T-helper 1 cell treated with Interleukin-12 subunit alpha and Interleukin-12 subunit beta and Interleukin-4 antibody, amounts not matched to agents 30 ng/mL and 1 ng/mL, for 36 hours (primary cell): ENCODE data around the gene NNAT. TPM values are rescaled to one million over a fixed set of nuclear protein-coding genes. Genes with fewer than 3 reads are reported as not detected.

Experiments used
- intact Hi-C: fragments of 100-400 bp; cut with micrococcal nuclease; formaldehyde crosslinking; loops from one replicate; pipeline ENCODE4 v1.15.1; 2024
- total RNA-seq: library from RNA; stranded (reverse); gene quantifications from 2 replicates; pipeline ENCODE4 v1.2.3, GENCODE V29; 2022

NNAT gene
- total RNA-seq, 1 donor from 2014 or later = not detected

DNA sequence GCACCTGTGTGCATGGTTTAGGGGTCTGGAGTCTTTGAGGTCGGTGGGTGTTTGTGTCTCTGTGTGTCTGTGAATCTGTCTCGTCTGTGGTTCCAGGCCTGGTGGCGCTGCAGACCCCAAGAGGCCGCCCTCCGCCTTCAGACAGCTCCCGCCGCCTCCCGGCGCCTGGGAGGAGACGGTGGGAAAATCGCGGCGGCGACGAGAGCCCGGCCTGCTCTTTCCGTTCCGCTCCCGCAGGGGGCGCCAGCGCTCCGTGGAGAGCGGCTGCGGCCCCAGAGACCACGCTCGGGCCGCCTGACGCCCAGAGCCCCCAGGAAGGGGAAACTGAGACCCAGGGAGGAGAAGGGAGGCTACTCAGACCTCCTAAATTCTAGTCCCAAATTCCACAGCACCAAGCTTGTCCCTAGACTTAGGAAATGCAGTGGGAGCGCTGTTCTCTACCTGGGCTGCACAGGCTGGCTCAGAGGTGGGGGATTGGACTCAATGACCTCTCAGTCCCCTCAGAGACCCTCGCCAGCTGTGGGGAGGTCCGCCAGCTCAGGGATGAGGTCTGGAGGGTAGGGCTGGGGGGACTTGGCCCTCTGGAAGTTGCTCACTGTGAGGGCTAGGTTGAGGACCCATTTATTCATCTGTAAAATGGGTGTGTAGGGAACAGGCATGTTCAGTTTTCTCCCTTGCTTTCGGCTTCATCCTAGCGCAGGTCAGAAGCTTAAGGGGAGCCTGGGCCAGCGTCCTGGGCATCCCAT is 43.5 kb downstream of the NNAT start:
- intact Hi-C loops = loop anchor here (1.0 to 10.0 kb wide), 5 partner anchors 350 to 657 kb away; no protein-coding TSS in a partner anchor

DNA sequence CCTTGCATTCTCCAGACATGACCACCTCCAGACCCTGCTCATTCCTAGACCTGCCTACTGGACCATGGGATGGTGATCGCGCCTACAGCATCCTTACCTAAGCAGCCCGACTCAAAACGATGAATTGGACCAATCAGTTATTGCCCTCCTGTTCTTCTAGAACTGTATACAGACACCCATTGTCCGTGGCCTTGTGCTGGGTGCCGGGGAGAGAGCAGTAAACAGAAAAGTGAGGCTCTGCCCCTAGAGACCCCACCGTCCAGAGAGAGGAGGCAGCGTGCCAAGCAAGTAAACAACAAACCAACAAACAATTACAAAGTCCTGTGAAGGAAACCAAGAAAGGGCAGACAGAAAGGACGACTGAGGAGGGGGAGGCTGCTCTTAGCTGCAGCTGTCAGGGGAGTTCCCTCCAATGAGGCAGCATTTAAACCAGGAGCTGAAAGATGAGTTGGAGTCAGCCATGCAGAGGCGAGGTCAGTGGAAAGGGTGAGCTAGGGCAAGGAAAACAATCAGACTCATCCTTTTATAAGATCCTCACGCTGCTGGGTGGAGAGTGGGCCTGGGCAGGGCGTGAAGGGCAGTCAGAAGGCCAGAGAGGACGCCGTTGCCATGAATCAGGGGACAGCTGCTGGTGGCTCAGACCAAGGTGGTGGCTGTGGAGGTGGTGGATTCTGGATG is 44.2 kb downstream of the NNAT start:
- intact Hi-C loops = loop anchor here (10.0 kb wide), 1 partner anchor 350 kb away; no protein-coding TSS in a partner anchor

DNA sequence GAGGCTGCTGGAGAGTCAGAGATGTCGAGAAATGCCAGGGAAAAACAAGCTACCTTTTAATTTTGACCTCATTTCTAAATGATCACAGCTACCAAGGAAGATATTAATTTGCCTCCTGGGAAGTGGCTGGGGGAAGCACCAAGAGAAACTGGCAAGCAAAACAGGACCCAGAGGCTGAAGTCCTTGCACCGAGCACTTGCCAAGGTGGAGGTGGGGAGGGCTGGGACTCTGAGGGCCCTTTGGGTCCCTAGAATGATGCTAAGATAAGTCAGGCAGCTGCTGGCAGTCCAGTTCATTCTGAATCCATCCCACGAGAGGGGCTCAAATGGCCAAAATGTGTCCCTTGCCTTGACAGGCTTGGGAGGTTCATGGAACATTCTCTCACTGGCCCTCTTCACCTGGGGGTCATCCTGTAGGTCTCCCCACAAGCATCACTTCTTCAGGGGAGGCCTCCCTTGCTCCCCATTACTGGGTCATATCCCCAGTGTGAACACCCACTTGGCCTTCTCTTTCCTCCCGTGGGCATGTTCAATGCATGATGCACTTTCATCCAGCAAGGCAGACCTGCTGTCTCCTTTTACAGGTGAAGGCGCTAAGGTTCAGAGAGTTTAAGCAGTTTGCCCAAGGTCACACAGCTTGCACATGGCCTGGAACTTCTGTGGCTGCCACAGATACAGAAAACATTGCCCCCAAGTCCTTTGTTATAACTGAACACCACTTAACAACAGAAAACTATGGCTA is 45.7 kb downstream of the NNAT start:
- intact Hi-C loops = loop anchor here (10.0 kb wide), 1 partner anchor 348 kb away; no protein-coding TSS in a partner anchor

DNA sequence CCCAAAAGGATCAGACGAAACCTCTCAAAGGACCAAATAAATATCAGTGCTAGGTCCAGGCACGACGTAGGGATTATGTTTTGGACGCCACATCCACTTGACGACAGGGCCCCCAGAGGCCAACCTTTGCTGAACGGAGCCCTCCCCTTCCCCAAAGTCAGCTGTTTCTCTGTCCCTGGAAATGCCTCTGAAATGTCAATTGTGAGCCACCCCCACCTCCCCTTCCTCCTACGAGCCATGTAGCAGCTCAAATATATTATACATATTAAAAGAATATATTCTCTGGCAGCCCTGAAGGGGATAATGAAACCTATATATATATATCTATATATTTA is 46.2 kb downstream of the NNAT start:
- intact Hi-C loops = loop anchor here (10.0 kb wide), 1 partner anchor 348 kb away; no protein-coding TSS in a partner anchor

DNA sequence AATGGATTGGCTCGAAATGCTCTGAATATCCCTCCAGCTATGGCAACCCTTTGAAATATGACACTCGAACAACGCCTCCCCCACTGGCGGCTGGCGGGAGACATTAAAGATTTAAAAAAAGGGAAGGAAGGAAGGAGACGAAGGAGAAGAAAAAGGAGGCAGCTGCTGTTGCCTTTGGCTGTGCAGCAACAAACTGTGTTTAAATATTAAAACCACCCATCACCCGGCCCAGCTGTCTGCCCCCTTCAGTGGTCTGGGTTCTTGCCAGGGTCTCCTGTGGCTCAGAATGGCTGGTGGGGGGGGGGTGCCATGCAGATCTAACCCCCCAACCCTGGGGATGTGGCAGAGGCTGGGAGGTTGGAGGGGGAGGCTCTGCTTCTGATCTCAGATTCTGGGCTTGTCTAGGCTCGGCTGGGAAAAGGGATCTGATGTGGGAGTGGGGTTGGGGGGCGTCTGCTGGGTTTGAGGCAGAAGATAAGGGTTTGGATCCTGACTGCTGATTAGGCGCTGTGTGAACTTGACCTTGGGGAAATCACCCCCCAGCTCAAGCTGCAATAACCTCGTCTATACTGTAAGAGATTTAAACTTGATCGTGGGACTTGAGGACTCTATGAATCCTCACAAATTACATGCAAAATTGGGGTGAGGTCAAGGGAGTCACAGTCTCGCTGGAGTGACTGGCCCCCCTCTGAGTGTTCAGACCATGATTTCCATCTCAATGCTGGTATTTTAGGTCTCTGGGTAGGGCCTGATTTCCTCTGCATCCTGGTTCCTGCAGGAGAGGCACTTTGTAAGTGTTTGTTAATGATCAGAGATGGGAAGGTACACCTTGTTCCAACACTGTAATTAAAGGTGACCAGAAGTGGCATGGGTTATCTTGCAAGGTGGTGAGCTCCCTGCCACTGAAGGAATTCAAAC is 46.9 kb downstream of the NNAT start:
- intact Hi-C loops = loop anchor here (10.0 kb wide), 1 partner anchor 347 kb away; no protein-coding TSS in a partner anchor

DNA sequence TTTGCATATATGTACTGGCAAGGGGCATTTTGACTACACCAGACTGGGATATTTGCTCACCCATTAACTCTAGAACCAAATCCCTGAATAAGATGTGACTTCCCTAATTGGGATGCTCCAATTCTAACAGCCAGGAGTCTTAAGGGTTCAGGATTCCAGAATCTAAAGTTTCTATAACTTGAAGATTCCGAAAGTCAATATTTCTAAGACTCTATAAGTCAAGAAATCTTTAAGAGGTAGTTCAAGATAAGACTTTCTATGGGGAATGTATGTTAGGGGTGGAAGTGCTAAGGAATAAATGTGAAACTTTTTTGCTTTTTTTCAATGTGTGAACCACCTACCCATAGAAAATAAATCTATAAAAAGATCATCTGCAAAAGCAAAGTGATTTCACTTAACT is 49.4 kb downstream of the NNAT start:
- intact Hi-C loops = no loop called here

DNA sequence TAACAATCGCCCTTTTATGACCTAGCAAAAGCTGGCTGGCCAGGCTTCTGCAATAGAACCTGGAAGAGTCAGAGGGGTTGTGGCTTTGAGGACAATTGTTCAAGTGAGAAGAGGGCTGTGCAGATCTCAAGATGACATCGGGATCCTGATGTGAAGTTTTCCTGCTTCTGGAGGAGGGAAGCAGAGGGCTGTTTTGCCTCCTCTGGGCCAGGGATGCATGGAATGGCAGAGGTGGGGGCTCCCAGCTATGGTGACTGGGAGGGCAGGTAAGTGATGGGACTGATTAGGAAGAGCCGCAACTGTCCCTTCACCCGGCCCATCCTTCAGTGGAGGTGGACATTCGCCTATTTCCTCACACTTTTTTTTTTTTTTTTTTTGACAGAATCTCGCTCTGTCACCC is 50.0 kb downstream of the NNAT start:
- intact Hi-C loops = no loop called here

Other genes with a start within 250 kb of the NNAT start
- gene MANBAL, start 231.6 kb upstream of the NNAT start, total RNA-seq = 11.0 and 12.7 TPM in 2 replicates
- 5.3 TPM in 2 replicates for gene SRC, start 175.1 kb upstream of the NNAT start, total RNA-seq
- 40.0 and 42.9 TPM in 2 replicates for gene BLCAP, start 6.6 kb downstream of the NNAT start, total RNA-seq
- gene CTNNBL1, start 172.8 kb downstream of the NNAT start, total RNA-seq = 80.0 and 85.2 TPM in 2 replicates